Measurements from ENCODE around the gene HIP1R. TPM values are rescaled to one million over a fixed set of nuclear protein-coding genes. Genes with fewer than 3 reads are reported as not detected.

Gene HIP1R
- polyA plus RNA-seq, 1 of the 3 experiments (the other 2 are of a cell fraction) = 20.6 TPM

DNA sequence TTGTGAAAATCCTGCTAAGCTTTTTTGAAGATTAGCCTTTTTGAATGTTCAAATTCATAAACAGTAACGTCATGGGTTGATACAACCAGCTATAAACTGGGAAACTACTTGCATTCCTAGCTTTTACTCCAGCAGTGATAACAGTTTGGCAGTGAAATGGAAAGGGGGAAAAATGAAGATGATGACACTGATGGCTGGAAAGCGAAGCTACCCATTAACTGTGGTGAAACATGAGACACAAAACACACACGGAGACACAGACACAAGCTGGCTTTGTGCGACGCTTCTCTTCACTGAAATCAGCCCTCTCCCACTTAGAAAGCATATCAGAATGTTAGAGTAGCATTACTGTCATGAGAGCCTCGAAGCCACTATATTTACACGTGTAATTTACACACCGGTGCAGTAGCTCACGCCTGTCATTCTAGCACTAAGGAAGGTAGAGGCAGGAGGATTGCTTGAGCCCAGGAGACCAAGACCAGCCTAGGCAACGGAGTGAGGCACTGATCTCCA, 45.0 kb downstream of the HIP1R start:
- no peak overlapping the region for H3K27ac ChIP-seq (ENCODE audit: low read depth in 2 of 2, low read length in 1 of 2)
- WGBS (ENCODE audit: low lambda C conversion rate) = 94% methylated on average over 10 of the region's 10 CpGs

More for the DNA sequence above, 45.0 kb downstream of the HIP1R start:
- TF ChIP-seq TEAD4 (IDR thresholded peaks at IDR 0.05; ENCODE audit: borderline replicate concordance, insufficient read depth) (no peak), SIN3A (IDR thresholded peaks at IDR 0.05; ENCODE audit: borderline replicate concordance, low read depth, low read length) (no peak), RXRA (IDR thresholded peaks at IDR 0.05; ENCODE audit: borderline replicate concordance, low read depth) (no peak), ELF1 (IDR thresholded peaks at IDR 0.05) (no peak), RAD21 (IDR thresholded peaks at IDR 0.05; ENCODE audit: low read length) (no peak), NRF1 (IDR thresholded peaks at IDR 0.05; ENCODE audit: low read depth, low read length) (no peak), POLR2AphosphoS5 (IDR thresholded peaks at IDR 0.05; ENCODE audit: low read depth, low read length) (no peak), FOXJ3 (CRISPR knock-in tag; IDR thresholded peaks at IDR 0.05) (no peak), GATA2 (CRISPR knock-in tag; IDR thresholded peaks at IDR 0.05) (no peak)
- TF ChIP-seq, protein P1, sequence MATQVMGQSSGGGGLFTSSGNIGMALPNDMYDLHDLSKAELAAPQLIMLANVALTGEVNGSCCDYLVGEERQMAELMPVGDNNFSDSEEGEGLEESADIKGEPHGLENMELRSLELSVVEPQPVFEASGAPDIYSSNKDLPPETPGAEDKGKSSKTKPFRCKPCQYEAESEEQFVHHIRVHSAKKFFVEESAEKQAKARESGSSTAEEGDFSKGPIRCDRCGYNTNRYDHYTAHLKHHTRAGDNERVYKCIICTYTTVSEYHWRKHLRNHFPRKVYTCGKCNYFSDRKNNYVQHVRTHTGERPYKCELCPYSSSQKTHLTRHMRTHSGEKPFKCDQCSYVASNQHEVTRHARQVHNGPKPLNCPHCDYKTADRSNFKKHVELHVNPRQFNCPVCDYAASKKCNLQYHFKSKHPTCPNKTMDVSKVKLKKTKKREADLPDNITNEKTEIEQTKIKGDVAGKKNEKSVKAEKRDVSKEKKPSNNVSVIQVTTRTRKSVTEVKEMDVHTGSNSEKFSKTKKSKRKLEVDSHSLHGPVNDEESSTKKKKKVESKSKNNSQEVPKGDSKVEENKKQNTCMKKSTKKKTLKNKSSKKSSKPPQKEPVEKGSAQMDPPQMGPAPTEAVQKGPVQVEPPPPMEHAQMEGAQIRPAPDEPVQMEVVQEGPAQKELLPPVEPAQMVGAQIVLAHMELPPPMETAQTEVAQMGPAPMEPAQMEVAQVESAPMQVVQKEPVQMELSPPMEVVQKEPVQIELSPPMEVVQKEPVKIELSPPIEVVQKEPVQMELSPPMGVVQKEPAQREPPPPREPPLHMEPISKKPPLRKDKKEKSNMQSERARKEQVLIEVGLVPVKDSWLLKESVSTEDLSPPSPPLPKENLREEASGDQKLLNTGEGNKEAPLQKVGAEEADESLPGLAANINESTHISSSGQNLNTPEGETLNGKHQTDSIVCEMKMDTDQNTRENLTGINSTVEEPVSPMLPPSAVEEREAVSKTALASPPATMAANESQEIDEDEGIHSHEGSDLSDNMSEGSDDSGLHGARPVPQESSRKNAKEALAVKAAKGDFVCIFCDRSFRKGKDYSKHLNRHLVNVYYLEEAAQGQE (IDR thresholded peaks at IDR 0.05; ENCODE audit: low read depth, low read length) = no peak
- TF ChIP-seq, protein P2, sequence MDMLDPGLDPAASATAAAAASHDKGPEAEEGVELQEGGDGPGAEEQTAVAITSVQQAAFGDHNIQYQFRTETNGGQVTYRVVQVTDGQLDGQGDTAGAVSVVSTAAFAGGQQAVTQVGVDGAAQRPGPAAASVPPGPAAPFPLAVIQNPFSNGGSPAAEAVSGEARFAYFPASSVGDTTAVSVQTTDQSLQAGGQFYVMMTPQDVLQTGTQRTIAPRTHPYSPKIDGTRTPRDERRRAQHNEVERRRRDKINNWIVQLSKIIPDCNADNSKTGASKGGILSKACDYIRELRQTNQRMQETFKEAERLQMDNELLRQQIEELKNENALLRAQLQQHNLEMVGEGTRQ (IDR thresholded peaks at IDR 0.05; ENCODE audit: borderline replicate concordance, low read depth, low read length) = no peak
- TF ChIP-seq, protein P3, sequence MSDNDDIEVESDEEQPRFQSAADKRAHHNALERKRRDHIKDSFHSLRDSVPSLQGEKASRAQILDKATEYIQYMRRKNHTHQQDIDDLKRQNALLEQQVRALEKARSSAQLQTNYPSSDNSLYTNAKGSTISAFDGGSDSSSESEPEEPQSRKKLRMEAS (IDR thresholded peaks at IDR 0.05; ENCODE audit: low read depth) = no peak
- TF ChIP-seq, protein P4, sequence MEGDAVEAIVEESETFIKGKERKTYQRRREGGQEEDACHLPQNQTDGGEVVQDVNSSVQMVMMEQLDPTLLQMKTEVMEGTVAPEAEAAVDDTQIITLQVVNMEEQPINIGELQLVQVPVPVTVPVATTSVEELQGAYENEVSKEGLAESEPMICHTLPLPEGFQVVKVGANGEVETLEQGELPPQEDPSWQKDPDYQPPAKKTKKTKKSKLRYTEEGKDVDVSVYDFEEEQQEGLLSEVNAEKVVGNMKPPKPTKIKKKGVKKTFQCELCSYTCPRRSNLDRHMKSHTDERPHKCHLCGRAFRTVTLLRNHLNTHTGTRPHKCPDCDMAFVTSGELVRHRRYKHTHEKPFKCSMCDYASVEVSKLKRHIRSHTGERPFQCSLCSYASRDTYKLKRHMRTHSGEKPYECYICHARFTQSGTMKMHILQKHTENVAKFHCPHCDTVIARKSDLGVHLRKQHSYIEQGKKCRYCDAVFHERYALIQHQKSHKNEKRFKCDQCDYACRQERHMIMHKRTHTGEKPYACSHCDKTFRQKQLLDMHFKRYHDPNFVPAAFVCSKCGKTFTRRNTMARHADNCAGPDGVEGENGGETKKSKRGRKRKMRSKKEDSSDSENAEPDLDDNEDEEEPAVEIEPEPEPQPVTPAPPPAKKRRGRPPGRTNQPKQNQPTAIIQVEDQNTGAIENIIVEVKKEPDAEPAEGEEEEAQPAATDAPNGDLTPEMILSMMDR (IDR thresholded peaks at IDR 0.05) = no peak
- TF ChIP-seq, protein P5, sequence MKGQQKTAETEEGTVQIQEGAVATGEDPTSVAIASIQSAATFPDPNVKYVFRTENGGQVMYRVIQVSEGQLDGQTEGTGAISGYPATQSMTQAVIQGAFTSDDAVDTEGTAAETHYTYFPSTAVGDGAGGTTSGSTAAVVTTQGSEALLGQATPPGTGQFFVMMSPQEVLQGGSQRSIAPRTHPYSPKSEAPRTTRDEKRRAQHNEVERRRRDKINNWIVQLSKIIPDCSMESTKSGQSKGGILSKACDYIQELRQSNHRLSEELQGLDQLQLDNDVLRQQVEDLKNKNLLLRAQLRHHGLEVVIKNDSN (IDR thresholded peaks at IDR 0.05; ENCODE audit: borderline replicate concordance, low read depth) = no peak
- ChIA-PET CTCF (interaction anchor here (0.6 to 3.6 kb wide), 17 partner anchors 8 to 76 kb away, joined by 3 to 15 read pairs (median 6); no protein-coding TSS in a partner anchor), POLR2A (no interaction called here)
- Histone ChIP-seq H3K4me1 (ENCODE audit: control insufficient read depth in 1 of 2, insufficient read depth in 2 of 2, low read depth in 1 of 2, low read length in 1 of 2) (peaks cover 6 to 26% of the 10 kb centered on the region in 2 experiments; a peak in 2 of 4 replicates), H2AFZ (ENCODE audit: low read depth) (no peak overlapping the region), H3K4me3 (ENCODE audit: low read depth in 2 of 2, low read length in 1 of 2) (no peak overlapping the region), H3K36me3 (replicated peaks in 1 of 2; ENCODE audit: control insufficient read depth in 1 of 2, insufficient read depth in 2 of 2, low read length in 1 of 2) (no peaks in the 10 kb centered on the region), H3F3A (replicated peaks; ENCODE audit: insufficient read depth) (peaks cover 12% of the 10 kb centered on the region), H3K27me3 (ENCODE audit: insufficient read depth) (no peaks in the 10 kb centered on the region), H3K79me2 (ENCODE audit: insufficient read depth) (peaks cover 99% of the 10 kb centered on the region), H3K4me2 (no peak overlapping the region), H3K9me3 (no peaks in the 10 kb centered on the region), H4K20me1 (ENCODE audit: insufficient read depth) (peaks cover 43% of the 10 kb centered on the region), H3K9ac (no peak overlapping the region), H3K9me2 (no peaks in the 10 kb centered on the region)
- DNase-seq = no peak
